ENCODE data around the gene CCDC97. TPM values are rescaled to one million over a fixed set of nuclear protein-coding genes. Genes with fewer than 3 reads are reported as not detected.

Gene CCDC97
- total and polyA plus RNA-seq, 7 donors: 8.7 to 23.1 (median 11.3) TPM

- Histone ChIP-seq H3K9me3 (no peaks in the 10 kb centered on the region), H3K27ac (peak overlapping the region; percentile 79 to 90 (median 86)), H3K4me1 (peaks cover 0 to 55% (median 54%) of the 10 kb centered on the region in 4 donors), H3K27me3 (no peaks in the 10 kb centered on the region), H3K4me3 (no peak overlapping the region), H3K36me3 (peaks cover 0 to 53% (median 31%) of the 10 kb centered on the region in 4 donors)
- peak; percentile 79 for DNase-seq
- 63 to 67% methylated on average over 10 of the region's 10 CpGs for WGBS, 2 donors
- TF ChIP-seq POLR2A (IDR thresholded peaks at IDR 0.05): no peak
- TF ChIP-seq, protein P1, sequence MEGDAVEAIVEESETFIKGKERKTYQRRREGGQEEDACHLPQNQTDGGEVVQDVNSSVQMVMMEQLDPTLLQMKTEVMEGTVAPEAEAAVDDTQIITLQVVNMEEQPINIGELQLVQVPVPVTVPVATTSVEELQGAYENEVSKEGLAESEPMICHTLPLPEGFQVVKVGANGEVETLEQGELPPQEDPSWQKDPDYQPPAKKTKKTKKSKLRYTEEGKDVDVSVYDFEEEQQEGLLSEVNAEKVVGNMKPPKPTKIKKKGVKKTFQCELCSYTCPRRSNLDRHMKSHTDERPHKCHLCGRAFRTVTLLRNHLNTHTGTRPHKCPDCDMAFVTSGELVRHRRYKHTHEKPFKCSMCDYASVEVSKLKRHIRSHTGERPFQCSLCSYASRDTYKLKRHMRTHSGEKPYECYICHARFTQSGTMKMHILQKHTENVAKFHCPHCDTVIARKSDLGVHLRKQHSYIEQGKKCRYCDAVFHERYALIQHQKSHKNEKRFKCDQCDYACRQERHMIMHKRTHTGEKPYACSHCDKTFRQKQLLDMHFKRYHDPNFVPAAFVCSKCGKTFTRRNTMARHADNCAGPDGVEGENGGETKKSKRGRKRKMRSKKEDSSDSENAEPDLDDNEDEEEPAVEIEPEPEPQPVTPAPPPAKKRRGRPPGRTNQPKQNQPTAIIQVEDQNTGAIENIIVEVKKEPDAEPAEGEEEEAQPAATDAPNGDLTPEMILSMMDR (IDR thresholded peaks at IDR 0.05): peak; percentile 37 to 68 (median 54)
- intact Hi-C loops (cut with DNase I): no loop called here
These were observed 11.8 kb downstream of the CCDC97 start for GRCh38 chr19:41321600-41322270.

DNA sequence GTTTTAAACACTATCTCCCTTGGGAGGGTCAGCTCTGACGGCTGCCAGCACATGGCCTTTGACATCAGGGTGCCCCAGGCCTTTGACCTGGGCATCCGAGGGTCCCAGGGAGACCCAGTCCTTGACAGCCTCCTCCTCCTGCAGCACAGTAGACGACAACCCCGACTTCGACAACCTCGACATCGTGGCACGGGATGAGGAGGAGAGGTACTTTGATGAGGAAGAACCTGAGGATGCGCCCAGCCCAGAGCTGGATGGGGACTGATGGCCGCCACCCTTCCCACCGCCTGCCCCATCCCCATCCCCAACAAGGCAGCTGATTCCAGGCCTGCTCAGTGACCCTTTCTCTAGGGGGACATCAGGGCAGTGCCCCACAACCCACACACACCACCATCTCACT, 12.5 kb downstream of the CCDC97 start:
- H3K9me3 ChIP-seq: no peaks in the 10 kb centered on the region
- TF ChIP-seq, protein P1 (IDR thresholded peaks at IDR 0.05): no peak
- no peak for TF ChIP-seq POLR2AphosphoS5 (IDR thresholded peaks at IDR 0.05)
- no peaks in the 10 kb centered on the region for H3K27me3 ChIP-seq
- H3K36me3 ChIP-seq: peaks cover 0 to 46% (median 28%) of the 10 kb centered on the region in 4 donors
- intact Hi-C loops (cut with DNase I): no loop called here
- WGBS, 2 donors: 91% methylated on average over 11 of the region's 11 CpGs
- peaks cover 0 to 61% (median 56%) of the 10 kb centered on the region in 4 donors for H3K4me1 ChIP-seq
- H3K4me3 ChIP-seq: no peak overlapping the region
- H3K27ac ChIP-seq: peak overlapping the region; percentile 79 to 90 (median 86)
- DNase-seq: no peak

DNA sequence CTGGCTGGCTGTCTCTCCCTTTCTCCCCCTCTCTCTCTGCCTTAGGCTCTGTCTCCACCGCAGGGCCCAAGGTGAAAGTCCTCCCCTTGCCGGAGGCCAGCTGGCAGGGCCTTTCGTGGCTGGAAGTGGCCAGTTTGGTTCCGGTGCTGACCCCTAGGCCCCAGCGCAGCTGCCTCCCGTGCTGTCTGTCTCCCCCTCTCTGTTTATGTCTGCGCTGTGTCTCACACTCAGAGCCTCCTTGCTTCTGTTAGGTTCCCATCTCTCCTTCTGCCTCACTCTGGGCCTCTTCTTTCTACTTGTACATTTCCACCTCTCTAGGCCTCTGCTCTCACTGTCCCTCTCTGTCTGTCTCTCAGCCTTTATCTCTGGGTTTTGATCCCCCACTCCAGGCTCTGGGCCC, 13.1 kb downstream of the CCDC97 start:
- Histone ChIP-seq H3K9me3 (no peaks in the 10 kb centered on the region), H3K27ac (peak overlapping the region; percentile 79 to 90 (median 86)), H3K36me3 (peaks cover 0 to 40% (median 28%) of the 10 kb centered on the region in 4 donors), H3K4me3 (no peak overlapping the region), H3K4me1 (peaks cover 0 to 66% (median 56%) of the 10 kb centered on the region in 4 donors), H3K27me3 (no peaks in the 10 kb centered on the region)
- intact Hi-C loops (cut with DNase I): no loop called here
- WGBS, 2 donors: 67 to 76% methylated on average over 7 of the region's 7 CpGs
- DNase-seq: peak; percentile 73
- TF ChIP-seq POLR2AphosphoS5 (IDR thresholded peaks at IDR 0.05) (no peak), EP300 (IDR thresholded peaks at IDR 0.05) (no peak), POLR2A (IDR thresholded peaks at IDR 0.05) (no peak)
- TF ChIP-seq, protein P1 (IDR thresholded peaks at IDR 0.05): no peak

GRCh38 chr19:41323430-41324125, 13.6 kb downstream of the CCDC97 start:
- Histone ChIP-seq H3K27me3 (no peaks in the 10 kb centered on the region), H3K36me3 (peaks cover 0 to 38% (median 24%) of the 10 kb centered on the region in 4 donors), H3K27ac (peak overlapping the region; percentile 79 to 90 (median 86)), H3K9me3 (no peaks in the 10 kb centered on the region), H3K4me3 (no peak overlapping the region), H3K4me1 (peaks cover 0 to 69% (median 58%) of the 10 kb centered on the region in 4 donors)
- intact Hi-C loops (cut with DNase I): loop anchor here (2.0 kb wide), 1 partner anchor 29 kb away; the partner anchor contains the start of gene TGFB1
- 50 to 72% methylated on average over 16 of the region's 16 CpGs for WGBS, 2 donors
- peak; percentile 90 for DNase-seq
- peak in 3 of 4 donors; percentile 27 to 78 (median 52) for TF ChIP-seq POLR2AphosphoS5 (IDR thresholded peaks at IDR 0.05)
- TF ChIP-seq, protein P1 (IDR thresholded peaks at IDR 0.05): no peak

Measured in sigmoid colon (tissue), 7 donors.